BE2C (cell line): ENCODE data around the gene KIF3B.

ENCODE experiments used
- DNase-seq: peaks from one replicate; pipeline ENCODE4 v3.0.0-alpha.2; 2020
- H3K27me3 ChIP-seq: fragments of 250-450 bp; sonication (Bioruptor Pico); 2 replicates; pipeline ENCODE4 v1.5.1; 2020; ENCODE audit warnings: mild to moderate bottlenecking
- H3K36me3 ChIP-seq: fragments of 250-450 bp; sonication (Bioruptor Pico); 2 replicates; pipeline ENCODE4 v1.5.1; 2020; ENCODE audit warnings: mild to moderate bottlenecking
- H3K4me1 ChIP-seq: fragments of 250-450 bp; sonication (Bioruptor Pico); 2 replicates; pipeline ENCODE4 v1.5.1; 2020
- H3K4me3 ChIP-seq: 2 replicates; pipeline ENCODE4 v1.5.1; 2011; ENCODE audit warnings: low read depth, low read length
- H3K9me3 ChIP-seq: fragments of 250-450 bp; sonication (Bioruptor Pico); 2 replicates; pipeline ENCODE4 v1.5.1; 2020
- TF ChIP-seq, protein P1 (sequence below): IDR thresholded peaks from 2 replicates; pipeline ENCODE4 v1.5.1; 2012; ENCODE audit warnings: mild to moderate bottlenecking, low read depth, low read length

KIF3B gene

DNA sequence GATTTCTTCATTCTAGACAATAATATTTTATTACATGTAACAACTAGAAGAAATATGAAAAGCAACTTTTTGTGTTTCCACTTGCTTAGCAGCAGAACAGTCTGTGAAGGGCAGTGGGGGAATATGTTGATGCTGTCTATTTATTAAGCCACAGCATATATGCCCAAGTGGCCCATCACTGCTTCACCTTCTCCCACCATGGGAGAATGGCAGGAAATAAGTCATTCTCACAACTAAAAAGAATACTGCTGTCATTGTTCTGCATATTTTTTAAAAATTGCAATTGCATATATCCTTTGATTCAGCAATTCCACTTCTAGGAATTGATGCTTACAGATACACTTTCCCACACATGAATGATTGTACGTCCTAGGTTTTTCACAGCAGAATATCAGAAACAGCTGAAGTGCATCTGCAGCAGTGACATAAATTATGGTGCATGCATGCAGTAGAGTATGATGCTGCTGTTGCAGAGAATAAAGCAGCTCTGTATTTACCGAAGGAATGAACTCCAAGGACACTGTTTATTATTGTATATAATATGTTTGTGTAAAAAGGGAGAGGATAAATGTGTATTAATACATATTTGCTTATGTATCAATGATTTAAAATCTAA is 26.8 kb downstream of the KIF3B start:
- no peak overlapping the region for H3K4me3 ChIP-seq
- no peaks in the 10 kb centered on the region; the same call in 1 of the 2 replicates for H3K36me3 ChIP-seq
- TF ChIP-seq, protein P1, sequence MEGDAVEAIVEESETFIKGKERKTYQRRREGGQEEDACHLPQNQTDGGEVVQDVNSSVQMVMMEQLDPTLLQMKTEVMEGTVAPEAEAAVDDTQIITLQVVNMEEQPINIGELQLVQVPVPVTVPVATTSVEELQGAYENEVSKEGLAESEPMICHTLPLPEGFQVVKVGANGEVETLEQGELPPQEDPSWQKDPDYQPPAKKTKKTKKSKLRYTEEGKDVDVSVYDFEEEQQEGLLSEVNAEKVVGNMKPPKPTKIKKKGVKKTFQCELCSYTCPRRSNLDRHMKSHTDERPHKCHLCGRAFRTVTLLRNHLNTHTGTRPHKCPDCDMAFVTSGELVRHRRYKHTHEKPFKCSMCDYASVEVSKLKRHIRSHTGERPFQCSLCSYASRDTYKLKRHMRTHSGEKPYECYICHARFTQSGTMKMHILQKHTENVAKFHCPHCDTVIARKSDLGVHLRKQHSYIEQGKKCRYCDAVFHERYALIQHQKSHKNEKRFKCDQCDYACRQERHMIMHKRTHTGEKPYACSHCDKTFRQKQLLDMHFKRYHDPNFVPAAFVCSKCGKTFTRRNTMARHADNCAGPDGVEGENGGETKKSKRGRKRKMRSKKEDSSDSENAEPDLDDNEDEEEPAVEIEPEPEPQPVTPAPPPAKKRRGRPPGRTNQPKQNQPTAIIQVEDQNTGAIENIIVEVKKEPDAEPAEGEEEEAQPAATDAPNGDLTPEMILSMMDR: no peak
- peaks cover 18% of the 10 kb centered on the region for H3K4me1 ChIP-seq
- no peaks in the 10 kb centered on the region for H3K27me3 ChIP-seq
- no peak for DNase-seq
- no peaks in the 10 kb centered on the region for H3K9me3 ChIP-seq

DNA sequence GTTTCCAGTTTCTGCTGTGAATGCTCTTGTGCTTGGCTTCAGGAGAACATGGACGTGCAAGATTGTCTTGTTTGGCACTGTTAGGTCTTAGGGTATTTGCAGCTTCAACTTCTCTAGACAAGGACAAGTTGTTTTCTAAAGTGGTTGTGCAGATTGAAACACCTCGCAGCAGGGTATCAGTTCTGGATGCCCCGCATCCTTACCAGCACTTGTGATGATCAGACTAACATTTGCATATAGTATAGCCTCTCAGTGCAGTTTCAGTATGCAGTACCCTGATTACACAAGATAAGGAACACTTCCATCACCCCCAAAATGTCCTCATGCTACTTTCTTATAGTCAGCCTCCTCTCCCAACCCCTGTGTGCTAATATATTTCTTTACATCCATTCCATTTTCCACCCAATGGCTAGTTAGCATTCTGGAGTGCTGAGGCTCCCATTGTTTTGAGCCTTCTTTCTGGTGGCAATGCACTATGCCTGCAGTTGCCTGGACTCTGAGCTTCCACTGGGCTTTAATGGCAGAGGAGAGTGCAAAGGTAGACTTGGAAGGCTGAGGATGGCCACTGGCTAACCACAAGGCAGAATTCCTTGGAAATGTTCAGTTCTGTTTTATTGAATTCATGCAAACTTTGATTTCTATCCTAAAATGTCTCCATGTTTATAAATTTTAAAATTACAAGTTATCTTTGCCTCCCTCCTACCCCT is 35.4 kb downstream of the KIF3B start:
- DNase-seq: no peak
- peaks cover 44% of the 10 kb centered on the region for H3K36me3 ChIP-seq
- TF ChIP-seq, protein P1: no peak
- no peak overlapping the region for H3K4me3 ChIP-seq
- no peaks in the 10 kb centered on the region for H3K27me3 ChIP-seq
- peaks cover 9% of the 10 kb centered on the region for H3K4me1 ChIP-seq
- no peaks in the 10 kb centered on the region for H3K9me3 ChIP-seq

DNA sequence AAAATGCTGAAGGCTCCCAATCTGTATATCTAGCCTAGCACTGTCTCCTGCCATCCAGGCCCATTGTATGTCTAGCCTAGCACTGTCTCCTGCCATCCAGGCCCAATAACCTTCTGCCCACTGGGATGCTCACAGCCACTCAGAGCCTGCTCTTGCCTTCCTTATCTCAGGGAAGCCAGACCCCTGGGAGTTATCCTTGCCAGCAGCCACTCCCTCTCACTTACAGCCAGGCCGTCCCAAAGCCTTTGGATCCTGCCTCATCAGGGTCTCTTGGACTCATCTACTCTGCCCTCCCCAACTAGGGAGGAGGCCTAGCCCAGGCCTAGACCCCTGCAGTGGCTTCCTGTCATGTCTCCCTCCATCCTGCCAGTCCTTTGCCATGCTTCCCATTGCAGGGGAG is 37.3 kb downstream of the KIF3B start:
- H3K36me3 ChIP-seq: peaks cover 42% of the 10 kb centered on the region
- TF ChIP-seq, protein P1: no peak
- peaks cover 9% of the 10 kb centered on the region for H3K4me1 ChIP-seq
- H3K9me3 ChIP-seq: no peaks in the 10 kb centered on the region
- no peak overlapping the region for H3K4me3 ChIP-seq
- H3K27me3 ChIP-seq: no peaks in the 10 kb centered on the region
- peak; percentile 89 for DNase-seq

DNA sequence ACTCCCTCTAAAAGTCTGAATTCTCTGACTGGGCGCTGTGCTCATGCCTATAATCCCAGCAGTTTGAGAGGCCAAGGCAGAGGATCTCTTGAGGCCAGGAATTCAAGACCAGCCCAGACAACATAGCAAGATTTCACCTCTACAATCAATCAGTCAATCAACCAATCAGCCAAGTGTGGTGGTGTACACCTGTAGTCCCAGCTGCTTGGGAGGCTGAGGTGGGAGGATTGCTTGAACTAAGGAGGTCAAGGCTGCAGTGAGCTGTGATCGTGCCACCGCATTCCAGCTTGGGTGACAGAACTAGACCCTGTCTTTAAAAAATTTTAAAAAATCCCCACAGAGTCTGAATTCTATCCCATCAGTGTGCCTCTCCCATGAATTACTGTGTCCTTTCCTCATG is 37.9 kb downstream of the KIF3B start:
- H3K27me3 ChIP-seq: no peaks in the 10 kb centered on the region
- DNase-seq: no peak
- H3K4me1 ChIP-seq: peaks cover 9% of the 10 kb centered on the region
- H3K36me3 ChIP-seq: peaks cover 36% of the 10 kb centered on the region
- H3K9me3 ChIP-seq: no peaks in the 10 kb centered on the region
- TF ChIP-seq, protein P1: no peak
- no peak overlapping the region for H3K4me3 ChIP-seq

DNA sequence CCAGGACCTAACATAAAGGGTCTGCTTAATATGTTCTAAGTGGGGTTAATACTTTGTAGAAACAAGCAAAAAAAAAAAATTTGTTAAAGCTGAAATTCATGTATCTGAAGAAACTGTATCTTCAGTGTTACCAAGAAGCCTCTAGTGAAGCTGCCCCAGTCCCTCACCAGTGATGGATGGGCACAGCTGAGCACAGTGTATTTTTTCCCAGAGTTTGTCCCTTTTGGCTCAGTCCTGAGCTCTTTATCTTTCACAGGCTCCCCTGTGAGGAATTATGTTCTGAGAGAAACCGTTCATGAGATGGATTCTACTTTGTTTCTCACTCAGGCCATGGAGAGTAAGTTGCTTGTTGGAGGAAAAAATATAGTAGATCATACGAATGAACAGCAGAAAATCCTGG is 38.4 kb downstream of the KIF3B start:
- DNase-seq: no peak
- Histone ChIP-seq H3K4me1 (peaks cover 9% of the 10 kb centered on the region), H3K27me3 (no peaks in the 10 kb centered on the region), H3K36me3 (peaks cover 31% of the 10 kb centered on the region), H3K9me3 (no peaks in the 10 kb centered on the region), H3K4me3 (no peak overlapping the region)
- TF ChIP-seq, protein P1: no peak

DNA sequence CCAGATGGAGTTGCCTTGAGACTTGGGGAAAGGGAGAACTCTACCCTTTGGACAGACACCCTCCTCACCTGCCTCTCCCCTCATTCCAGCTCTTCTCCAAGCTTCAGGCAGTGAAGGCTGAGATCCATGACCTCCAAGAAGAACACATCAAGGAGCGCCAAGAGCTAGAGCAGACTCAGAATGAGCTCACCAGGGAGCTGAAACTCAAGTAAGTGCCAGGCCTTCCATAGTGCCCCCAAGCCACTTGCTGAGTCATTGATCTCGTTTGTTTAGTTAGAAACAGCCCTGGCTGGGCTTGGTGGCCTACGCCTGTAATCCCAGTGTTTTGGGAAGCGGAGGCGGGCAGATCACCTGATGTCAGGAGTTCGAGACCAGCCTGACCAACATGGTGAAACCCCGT is 39.2 kb downstream of the KIF3B start:
- Histone ChIP-seq H3K36me3 (peaks cover 29% of the 10 kb centered on the region), H3K9me3 (no peaks in the 10 kb centered on the region), H3K4me3 (no peak overlapping the region), H3K27me3 (no peaks in the 10 kb centered on the region), H3K4me1 (peaks cover 9% of the 10 kb centered on the region)
- TF ChIP-seq, protein P1: no peak
- DNase-seq: no peak
